Measurements from ENCODE around the gene ROR1. TPM values are rescaled to one million over a fixed set of nuclear protein-coding genes. Genes with fewer than 3 reads are reported as not detected.
"Not testable (repeated sequence)": the region's sequence is repeated elsewhere in the genome, so short reads cannot be mapped to it uniquely, and the experiment has no call there.

The ROR1 gene
- total RNA-seq, 1 donor from 2014 or later = 131 TPM

DNA sequence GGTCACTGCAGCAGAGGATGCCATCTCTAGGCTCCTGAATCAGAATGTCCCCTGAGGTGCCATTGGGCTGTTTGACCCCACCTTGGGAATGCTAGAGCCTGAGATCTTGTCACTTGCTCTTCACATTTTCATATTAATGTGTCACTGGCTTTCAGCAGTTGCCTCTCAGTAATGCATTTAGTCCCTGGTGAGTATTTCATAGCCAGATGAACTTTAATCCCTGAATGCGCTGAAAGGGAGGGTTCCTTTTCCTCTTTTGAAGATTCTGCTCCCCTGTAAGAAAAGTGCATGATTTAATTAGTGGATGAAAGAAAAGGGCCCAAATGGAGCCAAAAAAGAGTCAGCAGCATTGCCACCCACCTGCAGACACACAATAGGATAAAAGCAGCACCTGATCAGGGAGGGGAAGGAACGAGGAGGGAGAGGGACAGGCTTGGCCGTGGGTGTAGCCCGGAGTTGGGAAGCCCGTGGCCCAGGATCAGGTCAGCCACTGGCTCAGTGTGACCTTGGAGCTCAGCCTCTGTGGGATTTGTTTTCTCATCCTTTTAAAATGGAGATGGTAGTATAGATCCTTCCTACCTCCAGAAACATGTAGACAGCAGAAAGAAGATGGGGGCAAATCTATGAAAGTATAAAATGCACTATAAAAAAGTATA is 31.1 kb downstream of the ROR1 start:
- Mint-ChIP-seq H3K27ac (ENCODE audit: unreplicated experiment) (no peak overlapping the region), H3K27me3 (ENCODE audit: low read depth) (no peaks in the 10 kb centered on the region), H3K9me3 (ENCODE audit: low read depth) (peaks cover 7% of the 10 kb centered on the region), H3K4me1 (ENCODE audit: low read depth) (peaks cover 82% of the 10 kb centered on the region), H3K36me3 (ENCODE audit: low read depth) (peaks cover 3% of the 10 kb centered on the region), H3K4me3 (ENCODE audit: unreplicated experiment) (no peak overlapping the region)
- no peak for TF ChIP-seq CTCF (IDR thresholded peaks at IDR 0.05)
- no peak for DNase-seq (ENCODE audit: low spot score)

- TF ChIP-seq CTCF (IDR thresholded peaks at IDR 0.05) = no peak
- DNase-seq (ENCODE audit: low spot score) = no peak
- Mint-ChIP-seq H3K36me3 (ENCODE audit: low read depth) (peaks cover 6% of the 10 kb centered on the region), H3K9me3 (ENCODE audit: low read depth) (peaks cover 7% of the 10 kb centered on the region), H3K4me1 (ENCODE audit: low read depth) (peaks cover 81% of the 10 kb centered on the region), H3K27me3 (ENCODE audit: low read depth) (no peaks in the 10 kb centered on the region), H3K4me3 (ENCODE audit: unreplicated experiment) (no peak overlapping the region), H3K27ac (ENCODE audit: unreplicated experiment) (peak overlapping the region; percentile 51)
These were observed 33.2 kb downstream of the ROR1 start for GRCh38 chr1:63807046-63807445.

- Mint-ChIP-seq H3K36me3 (ENCODE audit: low read depth) (peaks cover 6% of the 10 kb centered on the region), H3K27ac (ENCODE audit: unreplicated experiment) (peak overlapping the region; percentile 74), H3K9me3 (ENCODE audit: low read depth) (peaks cover 7% of the 10 kb centered on the region), H3K4me1 (ENCODE audit: low read depth) (peaks cover 86% of the 10 kb centered on the region), H3K27me3 (ENCODE audit: low read depth) (no peaks in the 10 kb centered on the region), H3K4me3 (ENCODE audit: unreplicated experiment) (no peak overlapping the region)
- TF ChIP-seq CTCF (IDR thresholded peaks at IDR 0.05) = no peak
- no peak for DNase-seq (ENCODE audit: low spot score)
These were observed 37.2 kb downstream of the ROR1 start for GRCh38 chr1:63810936-63811469.

- TF ChIP-seq CTCF (IDR thresholded peaks at IDR 0.05) = no peak
- H3K36me3 Mint-ChIP-seq (ENCODE audit: low read depth) = peaks cover 8% of the 10 kb centered on the region
- H3K4me1 Mint-ChIP-seq (ENCODE audit: low read depth) = peaks cover 88% of the 10 kb centered on the region
- no peaks in the 10 kb centered on the region for H3K27me3 Mint-ChIP-seq (ENCODE audit: low read depth)
- H3K9me3 Mint-ChIP-seq (ENCODE audit: low read depth) = peaks cover 7% of the 10 kb centered on the region
- no peak for DNase-seq (ENCODE audit: low spot score)
- H3K4me3 Mint-ChIP-seq (ENCODE audit: unreplicated experiment) = no peak overlapping the region
- H3K27ac Mint-ChIP-seq (ENCODE audit: unreplicated experiment) = peak overlapping the region; percentile 74
These were observed 38.4 kb downstream of the ROR1 start for GRCh38 chr1:63812071-63812700.

- TF ChIP-seq CTCF (IDR thresholded peaks at IDR 0.05) = no peak
- Mint-ChIP-seq H3K9me3 (ENCODE audit: low read depth) (peaks cover 2% of the 10 kb centered on the region), H3K4me1 (ENCODE audit: low read depth) (peaks cover 93% of the 10 kb centered on the region), H3K36me3 (ENCODE audit: low read depth) (peaks cover 6% of the 10 kb centered on the region), H3K4me3 (ENCODE audit: unreplicated experiment) (no peak overlapping the region), H3K27ac (ENCODE audit: unreplicated experiment) (peak overlapping the region; percentile 92), H3K27me3 (ENCODE audit: low read depth) (no peaks in the 10 kb centered on the region)
- no peak for DNase-seq (ENCODE audit: low spot score)
These were observed 40.0 kb downstream of the ROR1 start for GRCh38 chr1:63813829-63814277.

DNA sequence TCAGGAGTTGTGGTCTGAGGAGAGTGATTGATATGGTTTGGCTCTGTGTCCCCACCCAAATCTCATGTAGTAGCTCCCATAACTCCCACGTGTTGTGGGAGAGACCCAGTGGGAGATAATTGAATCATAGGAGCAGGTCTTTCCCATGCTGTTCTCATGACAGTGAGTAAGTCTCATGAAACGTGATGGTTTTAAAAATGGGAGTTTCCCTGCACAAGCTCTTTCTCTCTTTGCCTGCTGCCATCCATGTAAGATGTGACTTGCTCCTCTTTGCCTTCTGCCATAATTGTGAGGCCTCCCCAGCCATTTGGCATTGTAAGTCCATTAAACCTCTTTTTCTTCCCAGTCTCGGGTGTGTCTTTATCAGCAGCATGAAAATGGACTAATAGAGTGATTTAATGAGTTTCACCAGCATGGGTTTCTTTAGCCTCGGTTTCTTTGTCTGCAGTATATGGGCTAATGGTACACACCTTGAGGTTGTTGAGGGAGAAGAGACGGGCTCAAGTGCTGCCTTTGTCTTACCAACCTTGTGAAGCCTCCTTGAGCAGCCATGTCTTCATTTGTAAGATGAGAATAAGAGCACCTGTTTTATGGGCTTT is 42.5 kb downstream of the ROR1 start:
- H3K4me1 Mint-ChIP-seq (ENCODE audit: low read depth) = peaks cover 91% of the 10 kb centered on the region
- H3K27me3 Mint-ChIP-seq (ENCODE audit: low read depth); H3K4me3 Mint-ChIP-seq (ENCODE audit: unreplicated experiment); DNase-seq (ENCODE audit: low spot score); H3K9me3 Mint-ChIP-seq (ENCODE audit: low read depth); H3K36me3 Mint-ChIP-seq (ENCODE audit: low read depth): not testable (repeated sequence)
- H3K27ac Mint-ChIP-seq (ENCODE audit: unreplicated experiment) = peak overlapping the region; percentile 86
